Esophagus muscularis mucosa (tissue), 4 donors: ENCODE measurements around the gene NAXD. TPM values are rescaled to one million over a fixed set of nuclear protein-coding genes. Genes with fewer than 3 reads are reported as not detected.

Experiments
- DNase-seq: peaks from one replicate; pipeline ENCODE4 v3.0.0-alpha.2; 2017; ENCODE audit errors: extremely low spot score
- H3K27ac ChIP-seq, 4 donors: fragments of 200-600 bp; sonication (generic); replicated peaks in 1 of 4; 1 replicate in 3 of 4; 2 replicates in 1 of 4; pipeline ENCODE4 v1.5.1; 2016 to 2019; ENCODE audit warnings: mild to moderate bottlenecking in 1 of 4
- H3K27me3 ChIP-seq, 4 donors: fragments of 200-600 bp; sonication (generic); one replicate each; pipeline versions ENCODE4 v1.5.1 to v1.6.0; 2016 to 2019
- H3K36me3 ChIP-seq, 4 donors: fragments of 200-600 bp; sonication (generic); one replicate each; pipeline ENCODE4 v1.5.1; 2016 to 2019
- H3K4me1 ChIP-seq, 4 donors: fragments of 200-600 bp; sonication (generic); one replicate each; pipeline ENCODE4 v1.5.1; 2016 to 2019
- H3K4me3 ChIP-seq, 4 donors: fragments of 200-600 bp; sonication (generic); 1 replicate in 2 of 4; 2 replicates in 2 of 4; pipeline ENCODE4 v1.5.1; 2016 to 2019; ENCODE audit warnings: mild to moderate bottlenecking in 4 of 4, moderate library complexity in 1 of 4
- H3K9me3 ChIP-seq, 4 donors: fragments of 200-600 bp; sonication (generic); 1 replicate in 3 of 4; 2 replicates in 1 of 4; pipeline ENCODE4 v1.5.1; 2016 to 2019
- CTCF ChIP-seq, 3 experiments: fragments of 200-600 bp in 2 of 3; fragments of 450-650 bp in 1 of 3; sonication (generic) in 2 of 3; IDR thresholded peaks; one replicate each; pipeline ENCODE4 v1.5.1; 2017 to 2019; ENCODE audit warnings: antibody characterized with exemption in 3 of 3, mild to moderate bottlenecking in 2 of 3, moderate library complexity in 1 of 3
- EP300 ChIP-seq: sonication (generic); formaldehyde crosslinking; IDR thresholded peaks from one replicate; pipeline ENCODE4 v1.6.1; 2017; ENCODE audit warnings: antibody characterized with exemption
- POLR2A ChIP-seq: fragments of 450-650 bp; IDR thresholded peaks from one replicate; pipeline ENCODE4 v1.6.1; 2017; ENCODE audit warnings: antibody characterized with exemption, moderate library complexity, mild to moderate bottlenecking, low read depth
- POLR2AphosphoS5 ChIP-seq, 2 donors: sonication (generic); formaldehyde crosslinking; IDR thresholded peaks; one replicate each; pipeline ENCODE4 v1.6.1; 2017; ENCODE audit warnings: antibody characterized with exemption in 2 of 2
- WGBS: methylation state at CpG from one replicate; pipeline ENCODE4 v1.1.5; 2018; 5-methylcytosine and 5-hydroxymethylcytosine counted together
- intact Hi-C: fragments of 100-400 bp; cut with DNase I; formaldehyde crosslinking; loops from one replicate; pipeline ENCODE4 v1.15.1; 2023
- total RNA-seq, 4 donors: library from RNA; depleted of rRNA; stranded (reverse); fragments of >200 nt; gene quantifications; one replicate each; pipeline versions ENCODE4 v1.1.0 to v1.2.1, GENCODE V29; 2016

The NAXD gene
- total RNA-seq, 4 donors from 2014 or later = 29.9 to 34.5 (median 34.0) TPM

GRCh38 chr13:110637275-110637674, 21.9 kb downstream of the NAXD start:
- 82% methylated on average over 6 of the region's 6 CpGs for WGBS
- H3K27ac ChIP-seq = no peak overlapping the region
- TF ChIP-seq CTCF (IDR thresholded peaks at IDR 0.05) = no peak
- no peak for TF ChIP-seq EP300
- no peak for TF ChIP-seq POLR2A
- no peak for TF ChIP-seq POLR2AphosphoS5 (IDR thresholded peaks at IDR 0.05)
- DNase-seq = no peak
- no peaks in the 10 kb centered on the region for H3K27me3 ChIP-seq
- intact Hi-C loops = no loop called here
- H3K4me3 ChIP-seq = no peak overlapping the region
- peaks cover 12 to 19% (median 15%) of the 10 kb centered on the region in 4 donors for H3K4me1 ChIP-seq
- peaks cover 49 to 93% (median 88%) of the 10 kb centered on the region in 4 donors for H3K36me3 ChIP-seq
- no peaks in the 10 kb centered on the region for H3K9me3 ChIP-seq

- TF ChIP-seq POLR2AphosphoS5 (IDR thresholded peaks at IDR 0.05) (no peak), POLR2A (no peak), EP300 (no peak), CTCF (IDR thresholded peaks at IDR 0.05) (no peak)
These were observed 22.4 kb downstream of the NAXD start for GRCh38 chr13:110637747-110638146.

GRCh38 chr13:110638257-110638656, 22.9 kb downstream of the NAXD start:
- 92% methylated on average over 20 of the region's 23 CpGs for WGBS
- Histone ChIP-seq H3K36me3 (peaks cover 56 to 95% (median 91%) of the 10 kb centered on the region in 4 donors), H3K27ac (no peak overlapping the region), H3K4me1 (peaks cover 12 to 19% (median 15%) of the 10 kb centered on the region in 4 donors), H3K9me3 (no peaks in the 10 kb centered on the region), H3K27me3 (no peaks in the 10 kb centered on the region), H3K4me3 (no peak overlapping the region)
- no peak for DNase-seq
- TF ChIP-seq CTCF (IDR thresholded peaks at IDR 0.05) = no peak
- TF ChIP-seq EP300 = no peak
- no peak for TF ChIP-seq POLR2A
- TF ChIP-seq POLR2AphosphoS5 (IDR thresholded peaks at IDR 0.05) = no peak
- intact Hi-C loops = no loop called here

More at GRCh38 chr13:110637747-110638146, 22.4 kb downstream of the NAXD start:
- Histone ChIP-seq H3K4me3 (no peak overlapping the region), H3K27ac (no peak overlapping the region), H3K36me3 (peaks cover 54 to 93% (median 88%) of the 10 kb centered on the region in 4 donors), H3K9me3 (no peaks in the 10 kb centered on the region), H3K4me1 (peaks cover 12 to 19% (median 15%) of the 10 kb centered on the region in 4 donors), H3K27me3 (no peaks in the 10 kb centered on the region)
- intact Hi-C loops = no loop called here
- no peak for DNase-seq
- WGBS = 78% methylated on average over 5 of the region's 6 CpGs

- no peak for TF ChIP-seq POLR2A
- TF ChIP-seq CTCF (IDR thresholded peaks at IDR 0.05) = no peak
- TF ChIP-seq POLR2AphosphoS5 (IDR thresholded peaks at IDR 0.05) = no peak
- TF ChIP-seq EP300 = no peak
- intact Hi-C loops = no loop called here
- Histone ChIP-seq H3K27me3 (no peaks in the 10 kb centered on the region), H3K27ac (no peak overlapping the region), H3K4me3 (no peak overlapping the region), H3K4me1 (peaks cover 12 to 19% (median 15%) of the 10 kb centered on the region in 4 donors), H3K36me3 (peaks cover 56 to 100% (median 98%) of the 10 kb centered on the region in 4 donors), H3K9me3 (no peaks in the 10 kb centered on the region)
- WGBS = 91% methylated on average over 29 of the region's 39 CpGs
- no peak for DNase-seq
These were observed 23.8 kb downstream of the NAXD start for GRCh38 chr13:110638814-110639806.
